HG03060 (cell line): ENCODE results near the gene POC1A.

Source experiments
- ATAC-seq: cut with Tn5 transposase; IDR thresholded peaks from one replicate; pipeline ENCODE4 v1.9.1; 2021; ENCODE audit warnings: low read depth, moderate number of reproducible peaks; ENCODE audit not compliant: unreplicated experiment

The POC1A gene

GRCh38 chr3:52132930-52133329 lies 21.3 kb downstream of the POC1A start:
- no peak for ATAC-seq

GRCh38 chr3:52132041-52132440 lies 22.2 kb downstream of the POC1A start:
- ATAC-seq: no peak

GRCh38 chr3:52130966-52131622 lies 23.1 kb downstream of the POC1A start:
- no peak for ATAC-seq

- no peak for ATAC-seq
Observed at GRCh38 chr3:52128118-52128683, 26.0 kb downstream of the POC1A start.

- no peak for ATAC-seq
Observed at GRCh38 chr3:52126500-52126899, 27.7 kb downstream of the POC1A start.

- ATAC-seq: no peak
Observed at GRCh38 chr3:52126036-52126435, 28.2 kb downstream of the POC1A start.

- no peak for ATAC-seq
Observed at GRCh38 chr3:52124766-52125165, 29.5 kb downstream of the POC1A start.

- ATAC-seq: no peak
Observed at GRCh38 chr3:52124126-52124525, 30.1 kb downstream of the POC1A start.

GRCh38 chr3:52123106-52123725 lies 31.0 kb downstream of the POC1A start:
- ATAC-seq: no peak

- ATAC-seq: no peak
Observed at GRCh38 chr3:52122491-52122890, 31.7 kb downstream of the POC1A start.

GRCh38 chr3:52121813-52122212 lies 32.4 kb downstream of the POC1A start:
- ATAC-seq: no peak

GRCh38 chr3:52121464-52121805 lies 32.8 kb downstream of the POC1A start:
- no peak for ATAC-seq

- no peak for ATAC-seq
Observed at GRCh38 chr3:52120556-52121463, 33.4 kb downstream of the POC1A start.

GRCh38 chr3:52119826-52120225 lies 34.4 kb downstream of the POC1A start:
- no peak for ATAC-seq

- no peak for ATAC-seq
Observed at GRCh38 chr3:52119099-52119498, 35.1 kb downstream of the POC1A start.

- ATAC-seq: no peak
Observed at GRCh38 chr3:52118156-52118875, 35.9 kb downstream of the POC1A start.

- ATAC-seq: no peak
Observed at GRCh38 chr3:52117537-52117936, 36.7 kb downstream of the POC1A start.

- ATAC-seq: no peak
Observed at GRCh38 chr3:52112056-52112455, 42.2 kb downstream of the POC1A start.

- no peak for ATAC-seq
Observed at GRCh38 chr3:52110502-52110901, 43.7 kb downstream of the POC1A start.

GRCh38 chr3:52109611-52110301 lies 44.5 kb downstream of the POC1A start:
- no peak for ATAC-seq
